Activated T-helper 1 cell treated with Interleukin-2 at 50 U/mL for 16 hours (primary cell): ENCODE data around the gene ZSCAN10.
A peak's percentile ranks its signal among the peaks of the same experiment; 100 is the strongest.

Experiments used
- DNase-seq: peaks from one replicate; pipeline ENCODE4 v3.0.0-alpha.2; 2020; ENCODE audit warnings: low read depth

Gene ZSCAN10

GRCh38 chr16:3134338-3135125 is 35.4 kb upstream of the ZSCAN10 start, which contains the start of gene ZNF213:
ZNF213 (plus strand) TSS chr16:3135029; CDS start chr16:3137281, 2,252 bp downstream.
- peak; percentile 87 for DNase-seq

GRCh38 chr16:3133844-3134243 is 34.8 kb upstream of the ZSCAN10 start:
- no peak for DNase-seq

GRCh38 chr16:3131755-3132377 is 32.8 kb upstream of the ZSCAN10 start:
- DNase-seq, result no peak

- DNase-seq, result peak; percentile 62
These were observed 30.3 kb upstream of the ZSCAN10 start for GRCh38 chr16:3129137-3130131.

- DNase-seq, result no peak
These were observed 28.7 kb upstream of the ZSCAN10 start for GRCh38 chr16:3127745-3128144.

- DNase-seq, result peak; percentile 93
These were observed 25.1 kb upstream of the ZSCAN10 start for GRCh38 chr16:3123986-3124886.

GRCh38 chr16:3122926-3123570 is 24.0 kb upstream of the ZSCAN10 start:
- no peak for DNase-seq

GRCh38 chr16:3121851-3122467 is 22.9 kb upstream of the ZSCAN10 start:
- no peak for DNase-seq

GRCh38 chr16:3120435-3120834 is 21.3 kb upstream of the ZSCAN10 start:
- DNase-seq, result no peak

GRCh38 chr16:3119701-3120408 is 20.8 kb upstream of the ZSCAN10 start:
- DNase-seq, result no peak

- no peak for DNase-seq
These were observed 20.2 kb upstream of the ZSCAN10 start for GRCh38 chr16:3119286-3119685.

- DNase-seq, result no peak
These were observed 19.8 kb upstream of the ZSCAN10 start for GRCh38 chr16:3118846-3119245.

GRCh38 chr16:3118204-3118790 is 19.2 kb upstream of the ZSCAN10 start:
- no peak for DNase-seq

GRCh38 chr16:3115561-3115960 is 16.5 kb upstream of the ZSCAN10 start:
- DNase-seq, result no peak

- no peak for DNase-seq
These were observed 15.9 kb upstream of the ZSCAN10 start for GRCh38 chr16:3115003-3115402.

GRCh38 chr16:3113765-3114479 is 14.8 kb upstream of the ZSCAN10 start:
- no peak for DNase-seq

- DNase-seq, result no peak
These were observed 13.9 kb upstream of the ZSCAN10 start for GRCh38 chr16:3112881-3113574.
